Brain microvascular endothelial cell (primary cell): Measurements from ENCODE around the gene STARD10.

Source experiments
- DNase-seq: peaks from one replicate; pipeline ENCODE4 v3.0.0-alpha.2; 2020
- H3K27ac ChIP-seq: fragments of 250-450 bp; sonication (Bioruptor Pico); 2 replicates; pipeline ENCODE4 v1.5.1; 2020; ENCODE audit warnings: mild to moderate bottlenecking, moderate library complexity
- H3K27me3 ChIP-seq: fragments of 250-450 bp; sonication (Bioruptor Pico); replicated peaks from 2 replicates; pipeline ENCODE4 v1.5.1; 2020; ENCODE audit warnings: mild to moderate bottlenecking
- H3K36me3 ChIP-seq: fragments of 250-450 bp; sonication (Bioruptor Pico); replicated peaks from 2 replicates; pipeline ENCODE4 v1.5.1; 2020; ENCODE audit warnings: mild to moderate bottlenecking
- H3K4me3 ChIP-seq: 2 replicates; pipeline ENCODE4 v1.5.1; 2011; ENCODE audit warnings: low read depth, mild to moderate bottlenecking, control low read depth, low read length, moderate library complexity
- in situ Hi-C: cut with HindIII; loops from 2 replicates; pipeline ENCODE4 v1.10.0; 2017; ENCODE audit warnings: low sequenced_read_pairs, low pct_ligation_motif_present
- TF ChIP-seq, protein P1 (sequence below): IDR thresholded peaks from 2 replicates; pipeline ENCODE4 v1.5.1; 2011; ENCODE audit warnings: low read depth, mild to moderate bottlenecking, moderate library complexity, low read length, control low read depth, inconsistent platforms; ENCODE audit errors: missing control alignments

The STARD10 gene

DNA sequence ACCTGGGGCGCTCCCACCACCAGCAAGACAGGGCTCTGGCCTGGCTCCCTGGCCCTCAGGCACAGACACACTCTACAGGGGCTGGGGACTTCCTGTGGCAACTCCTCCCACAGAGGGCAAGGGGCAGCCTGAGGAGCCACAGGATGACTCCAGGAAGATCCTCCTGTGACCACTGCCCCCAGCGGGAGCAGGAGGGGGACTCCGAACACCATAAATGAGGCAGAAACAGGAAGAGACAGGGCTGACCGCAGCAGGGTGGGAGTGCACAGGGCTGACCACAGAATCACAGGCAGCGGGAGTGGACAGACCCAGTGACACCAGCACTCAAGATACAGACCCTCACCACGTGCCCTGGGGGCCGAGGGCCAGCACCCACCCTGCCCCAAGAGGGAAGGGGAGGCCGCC lies 52.4 kb downstream of the STARD10 start:
- no peaks in the 10 kb centered on the region for H3K36me3 ChIP-seq
- no peak overlapping the region for H3K4me3 ChIP-seq
- TF ChIP-seq, protein P1, sequence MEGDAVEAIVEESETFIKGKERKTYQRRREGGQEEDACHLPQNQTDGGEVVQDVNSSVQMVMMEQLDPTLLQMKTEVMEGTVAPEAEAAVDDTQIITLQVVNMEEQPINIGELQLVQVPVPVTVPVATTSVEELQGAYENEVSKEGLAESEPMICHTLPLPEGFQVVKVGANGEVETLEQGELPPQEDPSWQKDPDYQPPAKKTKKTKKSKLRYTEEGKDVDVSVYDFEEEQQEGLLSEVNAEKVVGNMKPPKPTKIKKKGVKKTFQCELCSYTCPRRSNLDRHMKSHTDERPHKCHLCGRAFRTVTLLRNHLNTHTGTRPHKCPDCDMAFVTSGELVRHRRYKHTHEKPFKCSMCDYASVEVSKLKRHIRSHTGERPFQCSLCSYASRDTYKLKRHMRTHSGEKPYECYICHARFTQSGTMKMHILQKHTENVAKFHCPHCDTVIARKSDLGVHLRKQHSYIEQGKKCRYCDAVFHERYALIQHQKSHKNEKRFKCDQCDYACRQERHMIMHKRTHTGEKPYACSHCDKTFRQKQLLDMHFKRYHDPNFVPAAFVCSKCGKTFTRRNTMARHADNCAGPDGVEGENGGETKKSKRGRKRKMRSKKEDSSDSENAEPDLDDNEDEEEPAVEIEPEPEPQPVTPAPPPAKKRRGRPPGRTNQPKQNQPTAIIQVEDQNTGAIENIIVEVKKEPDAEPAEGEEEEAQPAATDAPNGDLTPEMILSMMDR: peak; percentile 32
- H3K27ac ChIP-seq: no peak overlapping the region
- H3K27me3 ChIP-seq: no peaks in the 10 kb centered on the region
- peak; percentile 13 for DNase-seq
- in situ Hi-C loops: no loop called here

DNA sequence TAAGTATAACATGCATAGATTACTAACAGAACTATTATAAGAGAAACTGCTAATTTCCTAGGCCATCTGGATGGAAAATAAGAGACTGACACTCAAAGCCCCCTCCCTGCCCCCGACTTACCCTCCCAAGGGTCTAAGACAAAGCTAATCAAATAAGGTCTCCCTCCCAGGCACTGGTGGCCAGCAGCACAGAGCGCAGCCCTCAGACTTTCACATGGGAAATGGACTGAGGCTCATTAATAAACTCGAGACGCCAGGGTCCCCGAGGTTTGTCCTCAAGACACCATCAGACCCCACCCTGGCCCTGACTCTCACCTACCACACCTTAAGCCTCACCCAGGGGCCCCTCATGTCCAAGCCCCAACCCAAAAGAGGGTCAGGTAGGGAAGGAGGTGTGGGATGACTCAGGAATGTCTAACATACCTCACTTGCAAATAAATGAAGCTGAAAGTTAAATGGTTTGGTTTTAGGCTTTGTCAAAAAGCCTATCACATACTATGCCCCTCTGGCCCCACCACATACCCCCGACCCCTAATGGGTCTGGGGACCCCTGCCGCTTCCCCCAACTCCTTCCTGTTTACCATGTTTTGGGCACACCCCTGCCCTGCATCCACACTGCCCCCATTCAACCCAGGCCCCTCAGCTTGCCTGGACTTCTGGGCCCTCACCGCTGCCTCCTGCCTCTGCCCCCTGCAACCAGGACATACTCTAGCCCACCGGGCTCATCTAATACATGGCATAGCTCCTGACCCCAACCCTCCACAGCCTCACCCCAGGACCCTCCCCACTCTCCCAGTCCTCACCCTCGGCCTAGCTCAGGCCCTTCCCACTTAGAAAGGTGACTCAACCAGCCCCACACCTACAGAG lies 53.1 kb downstream of the STARD10 start:
- no peak overlapping the region for H3K4me3 ChIP-seq
- no peak overlapping the region for H3K27ac ChIP-seq
- in situ Hi-C loops: no loop called here
- H3K36me3 ChIP-seq: no peaks in the 10 kb centered on the region
- no peaks in the 10 kb centered on the region for H3K27me3 ChIP-seq
- DNase-seq: no peak
- TF ChIP-seq, protein P1: no peak

DNA sequence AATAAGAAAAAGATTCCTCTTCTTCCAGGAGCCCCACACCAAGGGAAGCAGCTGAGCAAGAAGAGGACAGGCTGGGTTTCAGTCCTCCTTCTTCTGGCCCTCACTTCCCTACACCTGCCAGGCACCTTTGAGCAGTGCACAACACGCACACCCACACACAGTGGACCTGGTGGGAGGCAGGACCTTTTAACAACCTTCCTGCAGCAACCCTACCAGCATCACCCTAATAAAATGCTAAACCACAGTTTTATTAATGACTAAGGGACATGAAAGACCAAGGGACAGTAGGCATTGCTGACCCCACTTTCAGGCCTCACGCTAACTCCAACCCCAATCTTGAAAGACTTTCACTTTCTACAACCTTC lies 53.8 kb downstream of the STARD10 start:
- TF ChIP-seq, protein P1: no peak
- Histone ChIP-seq H3K4me3 (no peak overlapping the region), H3K27ac (no peak overlapping the region), H3K27me3 (no peaks in the 10 kb centered on the region), H3K36me3 (no peaks in the 10 kb centered on the region)
- in situ Hi-C loops: no loop called here
- DNase-seq: no peak

DNA sequence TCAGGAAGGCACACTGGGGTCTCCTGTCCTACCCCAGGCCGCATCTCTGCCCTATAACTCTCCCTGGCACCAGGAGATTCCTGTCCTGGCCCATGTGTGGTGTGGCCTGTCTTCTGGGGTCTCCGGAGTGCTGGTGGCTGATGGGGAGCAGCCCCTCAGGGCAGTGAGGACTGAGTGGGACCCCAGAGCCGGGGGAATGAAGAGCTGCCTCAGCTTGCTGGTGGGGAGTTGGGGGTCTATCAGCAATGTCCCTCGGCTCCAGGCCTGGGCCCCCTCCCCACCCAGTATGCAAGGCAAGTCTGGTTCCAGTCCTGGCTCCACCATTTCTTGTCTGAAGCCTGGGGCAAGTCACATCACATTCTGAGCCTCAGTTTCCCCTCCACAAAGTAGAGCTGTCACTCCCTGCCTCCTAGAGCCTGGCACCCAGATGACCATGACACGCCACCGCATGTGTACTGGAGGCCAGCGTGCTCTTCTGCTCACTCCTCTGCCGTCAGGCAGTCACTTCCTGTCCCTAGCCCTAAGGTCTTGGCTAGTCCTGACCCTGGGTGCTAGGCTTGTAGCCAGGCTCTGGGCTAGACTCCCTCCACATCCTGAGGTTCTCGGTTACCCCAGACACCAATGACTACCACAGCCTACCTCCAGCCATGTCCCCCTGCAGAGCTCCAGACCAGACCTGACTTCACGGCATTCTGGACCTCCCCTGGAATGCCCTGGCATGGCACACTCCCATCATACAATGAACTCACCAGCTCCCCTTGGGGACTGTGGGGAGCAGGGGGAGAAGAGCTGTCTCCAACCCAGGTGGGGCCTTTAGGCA lies 54.4 kb downstream of the STARD10 start:
- Histone ChIP-seq H3K27ac (no peak overlapping the region), H3K36me3 (no peaks in the 10 kb centered on the region), H3K4me3 (no peak overlapping the region), H3K27me3 (no peaks in the 10 kb centered on the region)
- DNase-seq: no peak
- in situ Hi-C loops: no loop called here
- TF ChIP-seq, protein P1: no peak

DNA sequence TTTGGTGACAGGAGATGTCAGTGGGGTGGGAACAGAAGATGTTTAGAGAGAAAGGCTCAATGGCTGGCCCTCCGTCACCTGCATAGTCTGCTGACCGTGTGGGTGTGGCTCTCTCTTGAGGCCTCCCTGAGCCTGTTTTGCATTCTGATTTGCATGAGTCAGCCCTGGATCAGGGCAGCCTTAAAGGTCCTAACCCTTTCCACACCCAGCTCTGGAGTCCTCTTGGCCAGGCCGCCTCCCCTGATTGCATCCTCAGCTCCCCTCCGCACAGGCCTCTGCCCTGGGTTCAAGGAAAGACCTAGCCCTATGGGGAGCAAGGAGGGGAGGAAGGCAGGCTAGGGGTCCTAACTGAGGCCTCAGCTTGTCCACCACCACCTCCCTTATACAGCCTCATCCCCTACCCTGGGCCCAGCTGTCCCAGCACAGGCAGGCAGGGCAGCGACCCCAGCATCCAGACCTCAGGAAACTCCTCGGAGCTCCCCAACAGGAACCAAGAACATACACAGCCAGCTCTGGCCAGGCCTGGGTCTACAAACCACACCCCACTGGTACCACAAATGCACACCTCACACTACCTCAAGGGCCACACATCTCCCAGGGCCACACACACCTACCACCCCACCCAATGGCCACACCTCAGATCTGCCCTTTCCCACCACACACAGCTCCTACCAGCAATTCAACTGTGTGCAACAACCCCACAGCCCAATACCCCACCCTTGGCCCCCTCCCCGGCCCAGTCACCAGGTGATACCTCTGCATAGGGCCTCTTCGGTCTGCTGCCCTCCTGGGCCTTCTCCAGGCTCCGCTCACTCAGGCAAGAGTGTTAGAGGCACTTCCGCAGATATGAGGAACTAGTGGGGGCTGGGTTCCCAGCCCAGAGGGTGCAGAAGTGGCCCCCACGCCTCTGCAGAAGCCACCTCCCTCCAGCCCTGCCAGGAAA lies 55.4 kb downstream of the STARD10 start:
- Histone ChIP-seq H3K27me3 (no peaks in the 10 kb centered on the region), H3K27ac (no peak overlapping the region), H3K4me3 (no peak overlapping the region), H3K36me3 (no peaks in the 10 kb centered on the region)
- in situ Hi-C loops: no loop called here
- TF ChIP-seq, protein P1: no peak
- DNase-seq: no peak
